HG03342 (cell line): ENCODE results near the gene FAM193B.
"Not testable (repeated sequence)": the region's sequence is repeated elsewhere in the genome, so short reads cannot be mapped to it uniquely, and the experiment has no call there.

ENCODE experiments used
- ATAC-seq: cut with Tn5 transposase; IDR thresholded peaks from one replicate; pipeline ENCODE4 v1.9.1; 2021; ENCODE audit warnings: mild to moderate bottlenecking, moderate library complexity; ENCODE audit not compliant: unreplicated experiment

The FAM193B gene

GRCh38 chr5:177490311-177490991, 63.9 kb downstream of the FAM193B start:
- ATAC-seq = no peak

GRCh38 chr5:177489119-177489716, 65.1 kb downstream of the FAM193B start:
- ATAC-seq = no peak

GRCh38 chr5:177487975-177488374, 66.4 kb downstream of the FAM193B start:
- ATAC-seq = no peak

GRCh38 chr5:177487144-177487543, 67.2 kb downstream of the FAM193B start:
- no peak for ATAC-seq

- no peak for ATAC-seq
These were observed 68.1 kb downstream of the FAM193B start for GRCh38 chr5:177486256-177486655.

GRCh38 chr5:177485753-177486152, 68.6 kb downstream of the FAM193B start:
- ATAC-seq = not testable (repeated sequence)

- ATAC-seq = no peak
These were observed 69.3 kb downstream of the FAM193B start for GRCh38 chr5:177484902-177485549.

- no peak for ATAC-seq
These were observed 70.1 kb downstream of the FAM193B start for GRCh38 chr5:177483994-177484901.

- ATAC-seq = no peak
These were observed 71.3 kb downstream of the FAM193B start for GRCh38 chr5:177483042-177483441.

GRCh38 chr5:177482359-177482795, 72.0 kb downstream of the FAM193B start:
- ATAC-seq = no peak

- no peak for ATAC-seq
These were observed 74.6 kb downstream of the FAM193B start for GRCh38 chr5:177479774-177480173.

GRCh38 chr5:177478711-177479646, 75.4 kb downstream of the FAM193B start:
- no peak for ATAC-seq

GRCh38 chr5:177477701-177478477, 76.5 kb downstream of the FAM193B start:
- no peak for ATAC-seq

GRCh38 chr5:177476531-177477233, 77.7 kb downstream of the FAM193B start:
- ATAC-seq = no peak

- ATAC-seq = no peak
These were observed 78.6 kb downstream of the FAM193B start for GRCh38 chr5:177475563-177476427.

- ATAC-seq = no peak
These were observed 79.4 kb downstream of the FAM193B start for GRCh38 chr5:177474846-177475562.

- no peak for ATAC-seq
These were observed 80.3 kb downstream of the FAM193B start for GRCh38 chr5:177474002-177474476.
